ENCODE data around the gene CCNL2. TPM values are rescaled to one million over a fixed set of nuclear protein-coding genes. Genes with fewer than 3 reads are reported as not detected.
A peak's percentile ranks its signal among the peaks of the same experiment; 100 is the strongest.

CCNL2 gene
- total and polyA plus RNA-seq, 2 donors (not counting 1 experiment from before 2014, with no cell fraction given) = 102 to 116 TPM

- H3K4me1 ChIP-seq (ENCODE audit: control insufficient read depth, extremely low read depth, insufficient read depth, low read length) = no peaks in the 10 kb centered on the region
- no peak overlapping the region for H3K9ac ChIP-seq (ENCODE audit: insufficient read depth, low read length)
- no peaks in the 10 kb centered on the region for H3K79me2 ChIP-seq (ENCODE audit: control insufficient read depth, insufficient read depth, low read length)
- no peak overlapping the region for H3K4me2 ChIP-seq (ENCODE audit: extremely low read depth, insufficient read depth, low read length)
- peak in 1 of 2 donors; percentile 20 for DNase-seq (ENCODE audit: low read depth in 2 of 2)
- H3K36me3 ChIP-seq (ENCODE audit: control insufficient read depth, insufficient read depth, low read length) = no peaks in the 10 kb centered on the region
- no peaks in the 10 kb centered on the region for H3K9me3 ChIP-seq (ENCODE audit: control insufficient read depth, insufficient read depth, low read depth, low read length)
- H3K27me3 ChIP-seq (ENCODE audit: control insufficient read depth, insufficient read depth, low read length) = no peaks in the 10 kb centered on the region
- no peaks in the 10 kb centered on the region for H4K20me1 ChIP-seq (ENCODE audit: control insufficient read depth, extremely low read depth, insufficient read depth, low read length)
- H3K4me3 ChIP-seq (replicated peaks in 1 of 4; ENCODE audit: control extremely low read depth in 1 of 4, insufficient read depth in 1 of 4, low read depth in 3 of 4, low read length in 4 of 4) = no peak overlapping the region
- no peak overlapping the region for H3K27ac ChIP-seq (ENCODE audit: insufficient read depth, low read length)
- TF ChIP-seq EZH2 (IDR thresholded peaks at IDR 0.05; ENCODE audit: low read length, missing control alignments) = no peak
- TF ChIP-seq, protein P1, sequence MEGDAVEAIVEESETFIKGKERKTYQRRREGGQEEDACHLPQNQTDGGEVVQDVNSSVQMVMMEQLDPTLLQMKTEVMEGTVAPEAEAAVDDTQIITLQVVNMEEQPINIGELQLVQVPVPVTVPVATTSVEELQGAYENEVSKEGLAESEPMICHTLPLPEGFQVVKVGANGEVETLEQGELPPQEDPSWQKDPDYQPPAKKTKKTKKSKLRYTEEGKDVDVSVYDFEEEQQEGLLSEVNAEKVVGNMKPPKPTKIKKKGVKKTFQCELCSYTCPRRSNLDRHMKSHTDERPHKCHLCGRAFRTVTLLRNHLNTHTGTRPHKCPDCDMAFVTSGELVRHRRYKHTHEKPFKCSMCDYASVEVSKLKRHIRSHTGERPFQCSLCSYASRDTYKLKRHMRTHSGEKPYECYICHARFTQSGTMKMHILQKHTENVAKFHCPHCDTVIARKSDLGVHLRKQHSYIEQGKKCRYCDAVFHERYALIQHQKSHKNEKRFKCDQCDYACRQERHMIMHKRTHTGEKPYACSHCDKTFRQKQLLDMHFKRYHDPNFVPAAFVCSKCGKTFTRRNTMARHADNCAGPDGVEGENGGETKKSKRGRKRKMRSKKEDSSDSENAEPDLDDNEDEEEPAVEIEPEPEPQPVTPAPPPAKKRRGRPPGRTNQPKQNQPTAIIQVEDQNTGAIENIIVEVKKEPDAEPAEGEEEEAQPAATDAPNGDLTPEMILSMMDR (conservative IDR thresholded peaks at IDR 0.05 in 1 of 2, IDR thresholded peaks at IDR 0.05 in 1 of 2; ENCODE audit: low read depth in 1 of 2, low read length in 2 of 2) = peak; percentile 77 to 91
- no peak overlapping the region for H2AFZ ChIP-seq (ENCODE audit: low read length)
Measured at GRCh38 chr1:1441002-1441888, 42.1 kb upstream of the CCNL2 start.

GRCh38 chr1:1440262-1441001 is 41.3 kb upstream of the CCNL2 start:
- Histone ChIP-seq H3K36me3 (ENCODE audit: control insufficient read depth, insufficient read depth, low read length) (no peaks in the 10 kb centered on the region), H3K4me2 (ENCODE audit: extremely low read depth, insufficient read depth, low read length) (no peak overlapping the region), H3K4me3 (replicated peaks in 1 of 4; ENCODE audit: control extremely low read depth in 1 of 4, insufficient read depth in 1 of 4, low read depth in 3 of 4, low read length in 4 of 4) (no peak overlapping the region), H3K27me3 (ENCODE audit: control insufficient read depth, insufficient read depth, low read length) (no peaks in the 10 kb centered on the region), H3K27ac (ENCODE audit: insufficient read depth, low read length) (no peak overlapping the region), H3K9me3 (ENCODE audit: control insufficient read depth, insufficient read depth, low read depth, low read length) (no peaks in the 10 kb centered on the region), H2AFZ (ENCODE audit: low read length) (no peak overlapping the region), H3K4me1 (ENCODE audit: control insufficient read depth, extremely low read depth, insufficient read depth, low read length) (no peaks in the 10 kb centered on the region), H3K9ac (ENCODE audit: insufficient read depth, low read length) (no peak overlapping the region), H3K79me2 (ENCODE audit: control insufficient read depth, insufficient read depth, low read length) (no peaks in the 10 kb centered on the region), H4K20me1 (ENCODE audit: control insufficient read depth, extremely low read depth, insufficient read depth, low read length) (no peaks in the 10 kb centered on the region)
- TF ChIP-seq, protein P1 (conservative IDR thresholded peaks at IDR 0.05 in 1 of 2, IDR thresholded peaks at IDR 0.05 in 1 of 2; ENCODE audit: low read depth in 1 of 2, low read length in 2 of 2) = no peak
- no peak for TF ChIP-seq EZH2 (IDR thresholded peaks at IDR 0.05; ENCODE audit: low read length, missing control alignments)
- DNase-seq (ENCODE audit: low read depth in 2 of 2) = no peak

- TF ChIP-seq, protein P1 (conservative IDR thresholded peaks at IDR 0.05 in 1 of 2, IDR thresholded peaks at IDR 0.05 in 1 of 2; ENCODE audit: low read depth in 1 of 2, low read length in 2 of 2) = no peak
- no peak for TF ChIP-seq EZH2 (IDR thresholded peaks at IDR 0.05; ENCODE audit: low read length, missing control alignments)
- Histone ChIP-seq H3K27me3 (ENCODE audit: control insufficient read depth, insufficient read depth, low read length) (no peaks in the 10 kb centered on the region), H4K20me1 (ENCODE audit: control insufficient read depth, extremely low read depth, insufficient read depth, low read length) (no peaks in the 10 kb centered on the region), H3K4me3 (replicated peaks in 1 of 4; ENCODE audit: control extremely low read depth in 1 of 4, insufficient read depth in 1 of 4, low read depth in 3 of 4, low read length in 4 of 4) (no peak overlapping the region), H3K9ac (ENCODE audit: insufficient read depth, low read length) (no peak overlapping the region), H3K79me2 (ENCODE audit: control insufficient read depth, insufficient read depth, low read length) (no peaks in the 10 kb centered on the region), H3K4me1 (ENCODE audit: control insufficient read depth, extremely low read depth, insufficient read depth, low read length) (peaks cover 4% of the 10 kb centered on the region), H3K36me3 (ENCODE audit: control insufficient read depth, insufficient read depth, low read length) (no peaks in the 10 kb centered on the region), H3K9me3 (ENCODE audit: control insufficient read depth, insufficient read depth, low read depth, low read length) (no peaks in the 10 kb centered on the region), H2AFZ (ENCODE audit: low read length) (no peak overlapping the region), H3K4me2 (ENCODE audit: extremely low read depth, insufficient read depth, low read length) (no peak overlapping the region), H3K27ac (ENCODE audit: insufficient read depth, low read length) (no peak overlapping the region)
- no peak for DNase-seq (ENCODE audit: low read depth in 2 of 2)
Measured at GRCh38 chr1:1439546-1440261, 40.6 kb upstream of the CCNL2 start.

Measured in fibroblast of lung (primary cell).